NOMO-1 treated with dmso at 0.1 percent for 144 hours (cell line): ENCODE data around the gene TEDDM1.
"Not testable (repeated sequence)": the region's sequence is repeated elsewhere in the genome, so short reads cannot be mapped to it uniquely, and the experiment has no call there.

ENCODE experiments used
- DNase-seq: peaks from one replicate; lab custom pipeline; 2025; ENCODE audit not compliant: unreplicated experiment; lab: John Stamatoyannopoulos, UW

TEDDM1 gene

GRCh38 chr1:182381962-182382819 lies 18.3 kb downstream of the TEDDM1 start:
- DNase-seq = no peak

- no peak for DNase-seq
Observed at GRCh38 chr1:182380199-182380598, 20.3 kb downstream of the TEDDM1 start.

GRCh38 chr1:182379781-182380180 lies 20.7 kb downstream of the TEDDM1 start:
- DNase-seq = not testable (repeated sequence)

- no peak for DNase-seq
Observed at GRCh38 chr1:182376936-182377574, 23.4 kb downstream of the TEDDM1 start.

GRCh38 chr1:182374101-182374834 lies 26.2 kb downstream of the TEDDM1 start:
- DNase-seq = no peak

GRCh38 chr1:182370532-182370931 lies 29.9 kb downstream of the TEDDM1 start:
- DNase-seq = no peak

- no peak for DNase-seq
Observed at GRCh38 chr1:182368903-182369302, 31.6 kb downstream of the TEDDM1 start.

GRCh38 chr1:182368358-182368757 lies 32.1 kb downstream of the TEDDM1 start:
- no peak for DNase-seq

- no peak for DNase-seq
Observed at GRCh38 chr1:182367926-182368325, 32.5 kb downstream of the TEDDM1 start.

GRCh38 chr1:182366596-182366995 lies 33.9 kb downstream of the TEDDM1 start:
- DNase-seq = no peak

- no peak for DNase-seq
Observed at GRCh38 chr1:182359645-182360044, 40.8 kb downstream of the TEDDM1 start.

GRCh38 chr1:182357913-182358312 lies 42.6 kb downstream of the TEDDM1 start:
- DNase-seq = no peak

- no peak for DNase-seq
Observed at GRCh38 chr1:182357171-182357570, 43.3 kb downstream of the TEDDM1 start.

- DNase-seq = no peak
Observed at GRCh38 chr1:182355723-182356098, 44.8 kb downstream of the TEDDM1 start.

GRCh38 chr1:182351790-182352364 lies 48.6 kb downstream of the TEDDM1 start:
- no peak for DNase-seq

GRCh38 chr1:182350839-182351238 lies 49.6 kb downstream of the TEDDM1 start:
- DNase-seq = no peak

GRCh38 chr1:182348961-182349747 lies 51.3 kb downstream of the TEDDM1 start:
- no peak for DNase-seq
